Lung microvascular endothelial cell (primary cell): ENCODE measurements around the gene SPDYE17. TPM values are rescaled to one million over a fixed set of nuclear protein-coding genes. Genes with fewer than 3 reads are reported as not detected.
"Not testable (repeated sequence)": the region's sequence is repeated elsewhere in the genome, so short reads cannot be mapped to it uniquely, and the experiment has no call there.

Experiments
- DNase-seq, 2 donors: peaks; one replicate each; pipeline versions ENCODE4 v3.0.0 to v3.0.0-alpha.2; 2010; ENCODE audit warnings: low read depth in 2 of 2
- total RNA-seq: library from RNA; depleted of rRNA; stranded (reverse); fragments of >200 nt; gene quantifications from 2 replicates; pipeline ENCODE4 v1.2.1, GENCODE V29; 2014

SPDYE17 gene
- total RNA-seq, 1 donor from 2014 or later: not detected

DNA sequence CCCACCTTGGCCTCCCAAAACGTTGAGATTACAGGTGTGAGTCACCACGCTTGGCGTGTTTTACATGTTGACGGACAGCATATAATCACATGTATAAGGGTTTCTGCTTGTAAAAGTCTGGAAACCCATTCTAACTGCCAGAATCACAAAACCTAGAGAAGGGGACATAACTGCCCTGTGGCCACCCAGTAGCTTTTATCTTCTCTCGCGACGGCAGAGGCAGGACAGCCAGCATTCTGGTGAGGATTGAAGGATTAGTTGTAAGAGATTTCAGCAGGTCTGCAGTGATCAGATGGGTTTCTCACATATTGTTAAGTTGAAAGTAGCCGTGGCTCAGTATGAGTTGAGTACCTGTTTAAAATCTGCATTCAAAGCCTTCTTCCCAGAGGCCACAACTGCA, 59.8 kb downstream of the SPDYE17 start:
- DNase-seq: not testable (repeated sequence)

Other genes with a start within 250 kb of the SPDYE17 start
- gene SPDYE18, start 30.2 kb upstream of the SPDYE17 start, total RNA-seq: 0.20 and 0.22 TPM in 2 replicates
- 0.65 and 0.79 TPM in 2 replicates for gene CCDC146, start 90.3 kb upstream of the SPDYE17 start, total RNA-seq
- gene FGL2, start 167.5 kb upstream of the SPDYE17 start, total RNA-seq: under 0.01 and 0.20 TPM in 2 replicates